Heart left ventricle (tissue), 13 donors: Measurements from ENCODE around the gene HOXC10.

Experiments
- POLR2A ChIP-seq, 2 donors: fragments of 450-650 bp; IDR thresholded peaks; one replicate each; pipeline ENCODE4 v1.6.1; 2017; ENCODE audit warnings: antibody characterized with exemption in 2 of 2, mild to moderate bottlenecking in 2 of 2, moderate library complexity in 2 of 2
- TF ChIP-seq, protein P1 (sequence below), 12 donors: fragments of 200-600 bp; sonication (generic) in 4 of 12; IDR thresholded peaks; one replicate each; pipeline versions ENCODE4 v1.5.0 to v1.8.0; 2018 to 2022; ENCODE audit warnings: antibody characterized with exemption in 12 of 12, mild to moderate bottlenecking in 5 of 12
- donor health status: ischemic (EF 13 %, LVEDD 7.1; RV severe dilation, severe dysfunction).
- donor health status: DM: no; HTN: yes; CAD: no.
- donor health status: DM: no; HTN: no; CAD: no.
- donor health status: ischemic (EF 25% LVEDD 6.9; RV normal size, moderate dysfunction).
- donor health status: ischemic (EF 25% LVEDD 5.7; RV mildly dilated, moderate dysfunction).
- donor health status: ischemic (EF 35%, LVEDD 5.7; RV mildly dilated, moderate dysfunction).
- donor health status: nonischemic (EF 11% LVEDD 7.7; RV severe dilation, severe dysfunction).
- donor health status: DM: yes; HTN: yes; CAD: no.
- donor health status: PGD.
- donor health status: ischemic (EF 29% LVEDD 5.4; RV normal size, mild dysfunction).
- donor health status: nonischemic (EF 23%, LVEDD 6.1; RV moderate dilation, normal function).

DNA sequence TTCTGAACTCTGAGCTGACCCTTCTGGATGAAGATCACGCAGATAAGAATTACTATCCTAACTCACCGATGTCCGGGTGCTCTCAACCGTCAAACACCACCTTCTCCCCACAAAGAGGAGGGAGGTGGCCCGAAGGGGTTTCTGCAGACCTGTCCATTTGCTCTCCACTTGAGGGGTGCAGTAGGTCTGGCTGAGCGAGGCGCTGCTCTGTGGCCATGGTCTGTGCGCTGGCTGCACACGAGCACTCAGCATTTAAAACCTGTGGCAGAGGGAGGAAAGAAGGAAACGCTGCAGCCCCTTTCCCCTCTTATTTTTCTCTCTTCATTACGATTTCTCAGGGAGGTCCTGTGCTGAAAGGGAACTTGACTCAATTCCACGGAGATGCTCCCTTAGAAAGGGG is 47.8 kb upstream of the HOXC10 start:
- TF ChIP-seq, protein P1, sequence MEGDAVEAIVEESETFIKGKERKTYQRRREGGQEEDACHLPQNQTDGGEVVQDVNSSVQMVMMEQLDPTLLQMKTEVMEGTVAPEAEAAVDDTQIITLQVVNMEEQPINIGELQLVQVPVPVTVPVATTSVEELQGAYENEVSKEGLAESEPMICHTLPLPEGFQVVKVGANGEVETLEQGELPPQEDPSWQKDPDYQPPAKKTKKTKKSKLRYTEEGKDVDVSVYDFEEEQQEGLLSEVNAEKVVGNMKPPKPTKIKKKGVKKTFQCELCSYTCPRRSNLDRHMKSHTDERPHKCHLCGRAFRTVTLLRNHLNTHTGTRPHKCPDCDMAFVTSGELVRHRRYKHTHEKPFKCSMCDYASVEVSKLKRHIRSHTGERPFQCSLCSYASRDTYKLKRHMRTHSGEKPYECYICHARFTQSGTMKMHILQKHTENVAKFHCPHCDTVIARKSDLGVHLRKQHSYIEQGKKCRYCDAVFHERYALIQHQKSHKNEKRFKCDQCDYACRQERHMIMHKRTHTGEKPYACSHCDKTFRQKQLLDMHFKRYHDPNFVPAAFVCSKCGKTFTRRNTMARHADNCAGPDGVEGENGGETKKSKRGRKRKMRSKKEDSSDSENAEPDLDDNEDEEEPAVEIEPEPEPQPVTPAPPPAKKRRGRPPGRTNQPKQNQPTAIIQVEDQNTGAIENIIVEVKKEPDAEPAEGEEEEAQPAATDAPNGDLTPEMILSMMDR (IDR thresholded peaks at IDR 0.05): no peak
- no peak for TF ChIP-seq POLR2A (IDR thresholded peaks at IDR 0.05)
